Activated CD4-positive, alpha-beta T cell treated with anti-CD3 and anti-CD28 coated beads, Interleukin-10, Interleukin-2, amounts not matched to agents 100 ng/mL and 50 ng/mL, durations not matched to agents 16 hours and 8 hours (primary cell): ENCODE results near the gene IL17RA.
A peak's percentile ranks its signal among the peaks of the same experiment; 100 is the strongest.

Experiments used
- DNase-seq: peaks from one replicate; pipeline ENCODE4 v3.0.0-alpha.2; 2020

IL17RA gene

DNA sequence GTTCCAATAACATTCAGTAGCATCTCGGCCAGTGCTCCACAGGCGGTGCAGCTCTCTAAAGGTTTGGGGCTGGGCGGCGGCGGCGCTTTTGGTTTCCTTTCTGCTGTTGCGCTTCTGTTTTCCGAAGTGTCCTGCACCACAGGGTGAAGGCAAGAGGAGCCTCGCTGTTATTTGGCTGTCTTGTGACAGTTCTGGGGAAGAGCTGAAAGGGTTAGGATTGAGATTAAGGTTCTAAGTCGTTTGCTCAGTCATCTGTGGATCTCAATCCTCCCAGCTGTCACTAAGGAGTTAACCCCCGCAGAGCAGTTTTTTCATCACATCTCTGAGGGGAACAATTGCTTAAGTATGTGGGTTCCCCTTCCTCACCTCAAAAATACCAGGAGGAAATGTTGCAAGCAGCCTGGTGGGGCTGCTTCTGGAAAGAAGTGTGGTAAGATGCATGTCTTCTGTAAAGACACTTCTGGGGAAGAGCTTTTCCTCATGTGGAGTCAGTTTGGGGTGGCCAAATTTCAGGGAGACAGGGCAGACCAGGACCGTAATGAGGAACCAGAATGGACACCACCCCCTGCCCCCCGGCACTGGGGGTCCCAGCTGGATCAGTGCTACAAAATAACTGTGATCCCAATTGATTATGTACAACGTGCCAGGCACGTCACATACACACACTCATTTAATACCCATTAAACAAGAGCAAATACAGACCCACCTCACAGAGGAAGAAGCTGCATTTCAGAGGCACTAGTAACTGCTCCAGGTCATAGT lies 22.2 kb downstream of the IL17RA start:
- DNase-seq: peak; percentile 54

DNA sequence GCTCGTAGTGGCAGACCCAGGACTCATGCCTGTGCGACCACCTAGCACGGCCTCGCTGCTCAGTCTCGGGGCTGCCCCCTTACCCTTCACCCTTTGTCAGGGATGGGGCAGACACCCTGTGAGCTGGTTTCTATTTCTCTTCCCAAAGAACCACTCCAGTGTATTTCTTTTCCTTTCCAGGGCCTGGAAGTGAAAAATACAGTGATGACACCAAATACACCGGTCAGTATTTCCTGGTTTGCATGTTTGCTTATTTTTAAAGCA lies 22.7 kb downstream of the IL17RA start:
- no peak for DNase-seq

DNA sequence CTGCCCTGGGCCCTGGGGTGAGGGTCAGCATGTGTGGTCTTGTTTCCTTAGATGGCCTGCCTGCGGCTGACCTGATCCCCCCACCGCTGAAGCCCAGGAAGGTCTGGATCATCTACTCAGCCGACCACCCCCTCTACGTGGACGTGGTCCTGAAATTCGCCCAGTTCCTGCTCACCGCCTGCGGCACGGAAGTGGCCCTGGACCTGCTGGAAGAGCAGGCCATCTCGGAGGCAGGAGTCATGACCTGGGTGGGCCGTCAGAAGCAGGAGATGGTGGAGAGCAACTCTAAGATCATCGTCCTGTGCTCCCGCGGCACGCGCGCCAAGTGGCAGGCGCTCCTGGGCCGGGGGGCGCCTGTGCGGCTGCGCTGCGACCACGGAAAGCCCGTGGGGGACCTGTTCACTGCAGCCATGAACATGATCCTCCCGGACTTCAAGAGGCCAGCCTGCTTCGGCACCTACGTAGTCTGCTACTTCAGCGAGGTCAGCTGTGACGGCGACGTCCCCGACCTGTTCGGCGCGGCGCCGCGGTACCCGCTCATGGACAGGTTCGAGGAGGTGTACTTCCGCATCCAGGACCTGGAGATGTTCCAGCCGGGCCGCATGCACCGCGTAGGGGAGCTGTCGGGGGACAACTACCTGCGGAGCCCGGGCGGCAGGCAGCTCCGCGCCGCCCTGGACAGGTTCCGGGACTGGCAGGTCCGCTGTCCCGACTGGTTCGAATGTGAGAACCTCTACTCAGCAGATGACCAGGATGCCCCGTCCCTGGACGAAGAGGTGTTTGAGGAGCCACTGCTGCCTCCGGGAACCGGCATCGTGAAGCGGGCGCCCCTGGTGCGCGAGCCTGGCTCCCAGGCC lies 23.7 kb downstream of the IL17RA start:
- DNase-seq: no peak

DNA sequence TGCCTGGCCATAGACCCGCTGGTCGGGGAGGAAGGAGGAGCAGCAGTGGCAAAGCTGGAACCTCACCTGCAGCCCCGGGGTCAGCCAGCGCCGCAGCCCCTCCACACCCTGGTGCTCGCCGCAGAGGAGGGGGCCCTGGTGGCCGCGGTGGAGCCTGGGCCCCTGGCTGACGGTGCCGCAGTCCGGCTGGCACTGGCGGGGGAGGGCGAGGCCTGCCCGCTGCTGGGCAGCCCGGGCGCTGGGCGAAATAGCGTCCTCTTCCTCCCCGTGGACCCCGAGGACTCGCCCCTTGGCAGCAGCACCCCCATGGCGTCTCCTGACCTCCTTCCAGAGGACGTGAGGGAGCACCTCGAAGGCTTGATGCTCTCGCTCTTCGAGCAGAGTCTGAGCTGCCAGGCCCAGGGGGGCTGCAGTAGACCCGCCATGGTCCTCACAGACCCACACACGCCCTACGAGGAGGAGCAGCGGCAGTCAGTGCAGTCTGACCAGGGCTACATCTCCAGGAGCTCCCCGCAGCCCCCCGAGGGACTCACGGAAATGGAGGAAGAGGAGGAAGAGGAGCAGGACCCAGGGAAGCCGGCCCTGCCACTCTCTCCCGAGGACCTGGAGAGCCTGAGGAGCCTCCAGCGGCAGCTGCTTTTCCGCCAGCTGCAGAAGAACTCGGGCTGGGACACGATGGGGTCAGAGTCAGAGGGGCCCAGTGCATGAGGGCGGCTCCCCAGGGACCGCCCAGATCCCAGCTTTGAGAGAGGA lies 24.5 kb downstream of the IL17RA start:
- no peak for DNase-seq

DNA sequence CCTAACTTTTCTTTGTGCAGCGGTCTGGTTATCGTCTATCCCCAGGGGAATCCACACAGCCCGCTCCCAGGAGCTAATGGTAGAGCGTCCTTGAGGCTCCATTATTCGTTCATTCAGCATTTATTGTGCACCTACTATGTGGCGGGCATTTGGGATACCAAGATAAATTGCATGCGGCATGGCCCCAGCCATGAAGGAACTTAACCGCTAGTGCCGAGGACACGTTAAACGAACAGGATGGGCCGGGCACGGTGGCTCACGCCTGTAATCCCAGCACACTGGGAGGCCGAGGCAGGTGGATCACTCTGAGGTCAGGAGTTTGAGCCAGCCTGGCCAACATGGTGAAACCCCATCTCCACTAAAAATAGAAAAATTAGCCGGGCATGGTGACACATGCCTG lies 25.2 kb downstream of the IL17RA start:
- no peak for DNase-seq

DNA sequence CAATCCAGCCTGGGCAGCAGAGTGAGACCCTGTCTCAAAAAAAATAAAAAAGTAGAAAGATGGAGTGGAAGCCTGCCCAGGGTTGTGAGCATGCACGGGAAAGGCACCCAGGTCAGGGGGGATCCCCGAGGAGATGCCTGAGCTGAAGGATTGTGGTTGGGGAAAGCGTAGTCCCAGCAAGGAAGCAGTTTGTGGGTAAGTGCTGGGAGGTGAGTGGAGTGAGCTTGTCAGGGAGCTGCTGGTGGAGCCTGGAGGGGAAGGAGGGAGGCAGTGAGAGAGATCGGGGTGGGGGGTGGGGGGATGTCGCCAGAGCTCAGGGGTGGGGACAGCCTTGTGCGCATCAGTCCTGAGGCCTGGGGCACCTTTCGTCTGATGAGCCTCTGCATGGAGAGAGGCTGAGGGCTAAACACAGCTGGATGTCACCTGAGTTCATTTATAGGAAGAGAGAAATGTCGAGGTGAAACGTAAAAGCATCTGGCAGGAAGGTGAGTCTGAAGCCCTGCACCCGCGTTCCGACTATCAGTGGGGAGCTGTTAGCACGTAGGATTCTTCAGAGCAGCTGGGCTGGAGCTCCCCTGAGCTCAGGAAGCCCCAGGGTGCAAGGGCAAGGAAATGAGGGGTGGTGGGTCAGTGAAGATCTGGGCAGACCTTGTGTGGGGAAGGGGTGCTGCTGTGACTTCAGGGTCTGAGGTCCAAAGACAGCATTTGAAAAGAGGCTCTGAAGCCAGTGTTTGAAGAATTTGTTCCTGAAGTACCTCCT lies 26.2 kb downstream of the IL17RA start:
- no peak for DNase-seq

DNA sequence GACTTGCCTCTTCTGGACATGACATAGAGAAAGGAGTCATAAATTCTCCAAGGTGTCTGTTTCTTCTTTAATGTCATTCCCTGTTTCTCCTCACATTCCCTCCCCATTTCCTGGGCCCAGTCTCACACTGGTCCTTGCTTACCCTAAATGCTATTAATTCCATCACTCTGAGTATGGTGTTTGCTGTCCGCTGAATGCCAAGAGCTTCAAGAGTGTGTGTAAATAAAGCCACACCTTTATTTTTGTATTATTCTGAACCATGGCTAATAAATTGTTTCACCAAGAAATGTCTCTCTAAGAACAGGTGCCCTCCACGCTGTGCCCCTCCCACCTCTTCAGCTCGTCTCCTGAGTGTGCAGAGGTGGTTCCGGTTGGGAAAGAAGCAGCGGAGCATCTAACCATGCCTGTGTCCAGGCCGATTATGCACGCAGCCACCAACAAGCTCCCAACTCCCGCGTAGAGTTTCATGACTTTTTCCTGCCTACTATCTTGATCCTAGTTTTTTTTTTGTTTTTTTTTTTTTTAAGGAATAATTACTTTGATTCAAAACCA lies 27.8 kb downstream of the IL17RA start:
- no peak for DNase-seq

DNA sequence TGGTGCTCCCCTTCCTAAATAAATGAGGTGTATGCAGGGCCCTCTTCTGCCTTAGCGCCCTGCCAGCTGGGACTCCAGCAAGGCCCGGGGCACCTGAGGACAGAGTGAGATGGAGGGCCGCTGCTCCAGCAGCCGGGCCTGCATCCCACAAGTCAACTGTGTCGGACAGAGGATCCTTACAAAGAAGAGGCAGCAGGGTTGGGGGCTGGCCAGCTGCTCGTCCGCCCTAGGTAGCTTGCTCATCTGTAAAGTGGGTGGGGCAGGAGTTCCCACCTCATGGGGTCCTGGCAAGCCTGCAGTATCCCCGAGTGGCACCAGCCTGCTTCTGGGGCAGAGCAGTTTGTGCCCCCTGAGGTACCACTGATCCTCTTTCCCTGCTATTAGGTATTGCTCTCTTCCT lies 28.8 kb downstream of the IL17RA start:
- no peak for DNase-seq

DNA sequence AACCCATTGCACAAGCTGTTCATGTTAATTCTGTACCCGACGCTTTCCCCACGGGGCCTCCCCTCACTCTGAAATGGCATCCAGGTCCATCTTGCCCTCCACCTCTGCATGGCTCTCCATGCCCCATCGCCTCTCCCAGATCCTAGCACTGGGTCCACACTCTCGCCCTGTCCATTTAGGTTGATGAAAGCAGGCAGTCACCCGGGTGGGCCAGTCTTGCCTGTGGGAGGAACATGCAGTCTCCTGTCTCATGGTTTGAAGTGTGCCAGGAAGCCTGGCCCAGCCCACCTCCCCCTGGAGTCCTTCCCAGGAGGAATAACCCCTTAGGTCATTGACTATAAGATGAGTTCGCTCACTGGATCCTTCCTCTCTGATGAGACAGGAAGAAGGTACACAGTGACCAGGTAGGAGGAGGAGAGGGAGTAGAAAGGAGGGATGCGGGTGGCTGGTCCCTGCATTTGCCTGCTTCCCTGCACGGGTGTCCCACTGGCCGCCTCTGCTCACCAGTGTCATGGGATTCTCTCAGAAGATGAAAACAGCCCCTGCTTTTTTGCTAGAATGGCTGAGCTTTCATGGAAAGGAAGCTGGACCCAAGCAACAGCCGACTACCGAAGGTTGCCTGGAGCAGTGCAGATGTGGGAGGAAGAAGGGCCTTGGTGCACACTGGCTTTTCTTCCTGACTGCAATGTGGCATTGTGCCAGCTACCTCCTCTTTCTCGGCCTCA lies 29.5 kb downstream of the IL17RA start:
- no peak for DNase-seq

DNA sequence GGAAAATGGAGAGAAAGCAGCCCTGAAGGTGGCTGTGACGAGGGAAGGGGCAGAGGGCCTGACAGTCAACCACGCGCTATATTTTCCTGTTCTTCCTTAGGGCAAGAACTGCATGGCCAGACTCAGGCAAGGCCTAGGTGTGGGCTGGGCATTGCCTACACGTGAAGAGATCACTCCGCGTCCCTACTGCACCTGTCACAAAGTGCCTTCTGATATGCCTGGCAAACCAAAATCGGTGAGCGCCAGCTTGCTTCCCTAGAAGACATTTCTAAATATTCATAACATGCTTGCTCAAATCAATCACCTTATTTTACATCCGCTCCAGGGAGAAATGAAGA lies 30.1 kb downstream of the IL17RA start:
- DNase-seq: no peak

DNA sequence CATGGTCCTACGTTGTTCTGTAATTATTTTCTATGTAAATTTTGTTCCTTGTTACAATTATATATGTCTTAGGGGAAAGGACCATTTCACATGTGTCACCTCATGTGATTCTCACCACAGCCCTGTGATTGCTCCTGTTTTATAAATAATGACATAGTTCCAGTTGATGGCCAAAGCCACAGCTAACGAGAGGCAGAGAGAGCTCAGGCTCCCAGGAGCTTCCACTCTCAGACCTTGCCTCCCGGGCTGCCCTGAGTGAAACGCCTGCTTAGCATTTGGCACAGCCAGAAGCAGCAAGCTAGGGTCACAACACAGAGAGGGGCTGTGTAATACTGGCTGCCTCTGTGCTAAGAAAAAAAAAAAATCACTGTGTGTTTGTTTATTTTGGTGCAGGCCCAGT lies 30.4 kb downstream of the IL17RA start:
- no peak for DNase-seq

DNA sequence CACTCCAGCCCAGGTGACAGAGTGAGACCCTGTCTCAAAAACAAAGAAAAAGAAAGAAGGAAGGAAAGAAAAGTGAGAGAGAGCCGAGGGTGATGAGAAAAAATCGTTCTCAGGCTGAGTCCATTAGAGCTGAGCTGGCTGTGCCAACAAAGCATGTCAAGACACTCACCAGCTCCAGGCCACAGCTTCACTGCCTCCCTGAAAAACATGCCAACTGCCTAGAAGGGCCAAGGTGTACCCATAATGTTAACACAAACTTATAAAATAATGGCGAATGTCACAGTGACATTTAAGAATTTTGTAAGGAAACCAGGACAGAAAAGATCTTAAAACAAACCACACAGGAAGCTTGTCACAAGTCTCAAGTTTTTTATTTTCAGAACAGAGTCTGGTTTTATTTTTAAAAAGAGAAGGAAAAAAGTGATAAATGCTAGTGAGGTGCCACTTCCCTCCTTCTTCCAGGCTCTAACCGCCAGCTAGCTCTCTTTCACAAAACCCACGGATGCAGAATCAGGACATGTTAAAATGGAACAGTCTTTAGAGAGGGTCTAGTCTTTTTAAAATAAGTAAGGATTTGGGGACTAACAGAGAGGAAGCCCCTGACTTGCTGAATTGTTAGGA lies 31.3 kb downstream of the IL17RA start:
- DNase-seq: no peak

DNA sequence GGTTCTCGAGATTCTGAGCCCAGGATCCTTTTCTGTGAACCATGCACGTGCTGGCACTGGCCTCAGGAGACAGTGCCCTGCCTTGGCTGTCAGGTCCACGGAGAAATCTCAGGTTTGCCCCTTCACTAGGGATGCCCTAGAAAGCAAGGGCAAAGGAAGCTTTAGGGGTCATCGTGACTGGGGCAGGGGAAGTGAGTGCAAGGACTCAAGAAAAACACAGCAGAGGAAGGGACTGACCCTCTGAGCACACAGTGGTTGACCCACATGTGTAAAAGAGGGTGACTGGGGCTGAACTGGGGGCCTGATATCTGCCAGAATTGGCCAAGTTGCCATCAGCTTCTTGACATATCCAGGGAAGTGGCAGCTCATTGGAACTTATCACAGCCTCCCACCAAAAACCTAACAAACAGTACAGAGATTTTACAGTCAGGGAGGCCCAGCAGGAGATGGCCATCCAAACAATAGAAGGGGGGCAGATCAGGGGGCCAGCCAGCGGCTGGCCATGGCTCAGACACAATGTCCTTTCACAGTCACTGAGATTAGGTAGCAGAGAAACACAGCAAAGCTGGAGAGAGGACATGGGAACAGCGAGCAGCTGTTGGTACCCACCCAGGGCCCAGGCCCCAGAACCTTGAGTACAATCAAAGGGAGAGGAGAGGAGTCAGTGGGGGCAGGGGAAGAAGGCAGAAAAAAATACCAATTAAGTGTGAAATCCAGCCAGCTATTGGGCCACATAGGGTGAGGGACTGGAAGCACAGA lies 32.0 kb downstream of the IL17RA start:
- DNase-seq: no peak

DNA sequence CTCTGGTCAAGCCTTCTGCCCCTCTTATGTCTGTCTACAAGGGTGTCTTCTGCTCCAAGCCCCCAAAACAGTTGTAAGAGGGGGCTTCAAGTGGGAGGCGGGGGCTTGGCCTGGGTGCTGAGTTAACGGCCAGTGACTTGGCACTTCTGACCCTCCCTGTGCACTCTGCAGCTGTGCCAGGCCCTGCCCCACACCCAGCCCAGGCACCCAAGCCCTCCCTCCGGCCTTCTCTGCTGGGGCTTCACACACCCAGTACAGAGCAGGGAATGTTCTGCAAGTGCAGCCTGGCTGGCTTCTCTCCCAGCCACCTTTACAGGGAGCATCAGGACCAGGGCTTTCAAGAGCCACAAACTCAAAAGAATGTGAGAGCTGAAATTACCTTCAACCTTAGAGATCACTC lies 32.6 kb downstream of the IL17RA start:
- DNase-seq: no peak

DNA sequence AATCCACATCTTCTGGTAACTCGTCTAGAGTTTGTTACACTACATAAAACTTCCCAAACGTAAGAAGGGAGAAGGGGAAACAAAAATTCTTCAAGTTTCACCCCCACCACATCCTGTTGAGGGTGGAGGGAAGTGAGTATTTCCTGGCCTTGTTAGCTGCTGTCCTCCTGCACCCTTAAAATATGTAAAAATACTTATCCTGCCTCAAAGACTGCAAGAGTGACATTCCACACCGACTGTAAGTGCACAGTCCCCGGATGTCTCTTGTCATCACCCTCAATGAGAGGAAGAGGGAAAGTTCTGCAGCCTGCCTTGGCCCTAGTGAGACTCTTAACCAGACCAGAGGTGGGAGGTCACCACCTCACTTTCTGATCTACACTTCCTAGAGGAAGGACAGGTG lies 33.1 kb downstream of the IL17RA start:
- peak; percentile 23 for DNase-seq

DNA sequence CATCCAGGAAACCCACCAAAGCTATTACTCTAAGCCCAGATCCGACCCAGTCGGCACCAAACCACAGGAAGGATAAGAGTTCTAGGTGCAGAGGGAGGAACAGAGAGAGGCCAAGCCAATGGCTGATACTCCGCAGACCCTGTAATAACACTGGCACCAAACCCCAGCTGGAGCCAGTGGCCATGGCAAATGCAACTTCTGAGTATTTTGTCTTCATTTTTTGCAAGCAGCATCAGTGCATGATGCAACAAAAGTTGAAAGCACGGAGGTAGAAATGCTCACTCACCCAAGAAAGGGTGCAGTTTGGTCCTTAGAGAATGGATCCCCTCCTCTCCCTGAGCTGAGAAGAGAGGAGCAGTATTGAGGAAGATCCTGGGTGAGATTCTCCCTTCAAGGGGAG lies 33.5 kb downstream of the IL17RA start:
- DNase-seq: no peak

DNA sequence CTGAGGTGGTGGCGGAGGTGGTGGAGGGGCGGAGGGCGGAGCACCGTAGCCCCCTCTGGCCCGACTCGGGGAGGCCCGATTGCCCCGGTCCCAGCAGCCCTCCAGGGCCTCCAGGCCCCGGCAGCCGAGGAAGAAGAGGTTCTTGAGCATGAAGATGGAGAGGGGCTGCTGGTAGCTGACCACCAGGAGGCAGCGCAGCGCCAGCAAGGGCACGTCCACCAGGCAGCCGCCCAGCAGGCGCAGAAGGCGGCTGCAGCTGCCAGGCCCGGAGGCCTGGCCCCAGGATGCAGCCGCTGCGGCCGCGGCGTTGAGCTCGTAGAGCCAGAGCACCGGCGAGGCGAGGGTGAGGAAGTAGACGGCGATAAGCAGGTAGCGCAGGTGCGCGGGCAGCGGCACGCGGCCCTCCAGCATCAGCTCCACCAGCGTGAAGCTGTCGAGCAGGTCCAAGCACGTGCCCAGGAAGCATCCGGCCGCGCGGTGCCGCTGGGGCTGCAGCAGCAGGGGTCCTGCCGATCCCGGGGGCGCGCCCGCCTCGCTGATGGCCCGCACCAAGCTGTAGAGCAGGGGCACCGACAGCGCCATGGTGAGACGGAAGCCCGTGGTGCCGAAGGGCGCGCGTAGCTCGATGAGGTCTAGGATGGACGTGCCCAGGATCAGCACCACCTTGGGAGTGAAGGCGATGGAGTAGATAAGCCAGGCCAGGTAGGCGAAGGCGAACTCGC lies 34.8 kb downstream of the IL17RA start:
- DNase-seq: peak; percentile 23

DNA sequence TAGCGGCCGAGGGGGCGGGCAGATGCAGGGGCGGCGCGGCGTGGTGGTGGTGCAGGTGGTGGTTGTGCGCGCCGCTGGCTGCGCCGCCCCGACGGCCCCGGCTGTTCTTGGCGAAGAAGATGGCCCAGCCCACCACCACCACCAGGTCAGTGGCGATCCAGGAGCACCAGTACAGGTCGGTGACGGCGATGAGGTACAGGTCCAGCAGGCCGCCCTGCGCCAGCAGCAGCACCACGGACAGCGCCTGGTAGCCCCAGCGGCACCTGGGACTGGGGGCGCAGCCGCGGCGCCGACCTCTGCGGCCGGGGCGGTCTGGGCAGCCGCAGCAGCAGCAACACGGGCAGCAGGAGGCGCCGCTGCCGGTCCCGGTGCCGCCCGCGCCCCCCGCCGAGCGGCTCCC lies 35.5 kb downstream of the IL17RA start:
- peak; percentile 39 for DNase-seq

DNA sequence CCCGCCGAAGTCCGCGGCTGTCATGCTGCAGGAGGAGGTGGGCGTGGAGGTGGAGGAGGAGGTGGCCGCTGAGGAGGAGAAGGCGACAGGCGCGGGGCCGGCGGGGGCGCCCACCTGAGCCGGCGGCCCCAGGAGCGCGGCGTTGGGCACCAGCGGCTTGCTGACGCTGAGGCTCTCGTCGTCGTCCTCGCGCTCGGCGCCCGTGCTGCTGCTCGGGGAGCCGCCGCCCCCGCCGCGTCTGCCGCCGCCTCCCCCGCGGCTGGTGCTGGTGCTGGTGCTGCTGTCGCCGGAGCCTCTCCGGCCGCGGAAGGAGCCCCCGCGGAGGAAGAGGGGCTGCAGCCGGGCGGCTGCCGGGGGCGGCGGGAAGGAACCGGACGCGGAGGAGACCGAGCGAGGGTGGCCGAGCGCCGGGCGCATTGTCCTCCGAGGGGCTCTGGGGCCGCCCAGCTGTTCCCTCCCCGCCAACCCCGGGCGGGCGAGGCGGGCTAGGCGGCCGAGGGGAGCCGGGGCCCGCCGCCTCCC lies 36.0 kb downstream of the IL17RA start:
- DNase-seq: no peak
